OCI-LY7 (cell line): ENCODE measurements around the gene SMPD3. TPM values are rescaled to one million over a fixed set of nuclear protein-coding genes. Genes with fewer than 3 reads are reported as not detected.

Source experiments
- BruUV-seq: library from RNA; stranded (reverse); fragments of 400-500 nt; replicated peaks from 2 replicates; lab custom pipeline; 2021; lab: Mats Ljungman, UMichigan
- CTCF ChIA-PET: fragments of 300-600 bp; sonication (Branson Sonifier 250); formaldehyde crosslinking; loops from one replicate; lab custom pipeline; 2022; ENCODE audit warnings: antibody characterized with exemption; ENCODE audit not compliant: unreplicated experiment; lab: Charles Lee
- POLR2A ChIA-PET: fragments of 300-600 bp; sonication (Branson Sonifier 250); formaldehyde crosslinking; loops from one replicate; lab custom pipeline; 2022; ENCODE audit warnings: antibody characterized with exemption; lab: Charles Lee
- DNase-seq: peaks from one replicate; pipeline ENCODE4 v3.0.0-alpha.2; 2015; ENCODE audit warnings: low spot score
- H2AFZ ChIP-seq: fragments of 200-600 bp; sonication (generic), shearing (Covaris generic); 2 replicates; pipeline ENCODE4 v1.6.1; 2014; ENCODE audit warnings: mild to moderate bottlenecking, antibody characterized with exemption, low read length, moderate library complexity
- H3K27ac ChIP-seq: fragments of 200-600 bp; sonication (generic); 2 replicates; pipeline ENCODE4 v1.5.1; 2014; ENCODE audit warnings: mixed run types, low read depth, mild to moderate bottlenecking, moderate library complexity, low read length, inconsistent platforms; ENCODE audit not compliant: poor library complexity, severe bottlenecking
- H3K36me3 ChIP-seq: fragments of 200-600 bp; sonication (generic); 2 replicates; pipeline ENCODE4 v1.6.1; 2014; ENCODE audit warnings: mild to moderate bottlenecking, antibody characterized with exemption, low read length, moderate library complexity, mixed read lengths; ENCODE audit not compliant: insufficient read depth
- H3K4me1 ChIP-seq: fragments of 200-600 bp; sonication (generic); 2 replicates; pipeline ENCODE4 v1.5.1; 2014; ENCODE audit warnings: mild to moderate bottlenecking, low read length; ENCODE audit not compliant: insufficient read depth, poor library complexity, severe bottlenecking
- H3K4me2 ChIP-seq: fragments of 200-600 bp; sonication (generic); 2 replicates; pipeline ENCODE4 v1.6.1; 2014; ENCODE audit warnings: mild to moderate bottlenecking, low read length
- H3K4me3 ChIP-seq: fragments of 200-600 bp; sonication (generic); 2 replicates; pipeline ENCODE4 v1.5.1; 2014; ENCODE audit warnings: mild to moderate bottlenecking, low read depth, low read length; ENCODE audit not compliant: poor library complexity, severe bottlenecking
- H3K79me2 ChIP-seq: fragments of 200-600 bp; sonication (generic); 2 replicates; pipeline ENCODE4 v1.6.1; 2016; ENCODE audit warnings: low read depth, mild to moderate bottlenecking, low read length, moderate library complexity, mixed read lengths; ENCODE audit not compliant: insufficient read depth
- H3K9me2 ChIP-seq: fragments of 200-600 bp; sonication (generic); 2 replicates; pipeline ENCODE4 v1.6.1; 2016; ENCODE audit warnings: mild to moderate bottlenecking, low read length, mixed read lengths; ENCODE audit not compliant: insufficient read depth
- H3K9me3 ChIP-seq: fragments of 200-600 bp; sonication (generic); 2 replicates; pipeline ENCODE4 v1.6.1; 2014; ENCODE audit warnings: mild to moderate bottlenecking, mixed run types, low read length, mixed read lengths
- H4K20me1 ChIP-seq: fragments of 200-600 bp; sonication (generic); 2 replicates; pipeline ENCODE4 v1.6.1; 2014; ENCODE audit warnings: mild to moderate bottlenecking, antibody characterized with exemption, low read length, moderate library complexity, mixed read lengths; ENCODE audit not compliant: insufficient read depth
- CTCF ChIP-seq: fragments of 200-600 bp; sonication (generic); conservative IDR thresholded peaks from 2 replicates; pipeline ENCODE4 v1.5.1; 2014; ENCODE audit warnings: mild to moderate bottlenecking, antibody characterized with exemption, low read length, moderate library complexity, mixed read lengths
- EZH2phosphoT487 ChIP-seq: fragments of 200-600 bp; sonication (generic); IDR thresholded peaks from 2 replicates; pipeline ENCODE4 v1.6.1; 2018; ENCODE audit warnings: low read depth, borderline replicate concordance, mild to moderate bottlenecking, mixed run types, antibody characterized with exemption, low read length, moderate library complexity, mixed read lengths
- intact Hi-C: fragments of 100-400 bp; cut with micrococcal nuclease; formaldehyde crosslinking; loops from one replicate; pipeline ENCODE4 v1.10.0; 2022; ENCODE audit not compliant: unreplicated experiment
- total RNA-seq, 2 experiments: library from RNA; depleted of rRNA in 1 of 2; stranded (reverse); fragments of >200 nt in 1 of 2; shearing (Covaris generic) in 1 of 2; gene quantifications; 2 replicates each; pipeline ENCODE4 v1.2.3, GENCODE V29; 2014 to 2022

The SMPD3 gene
- total RNA-seq, 2 experiments from 2014 or later, result 0.16 to 0.51 TPM

GRCh38 chr16:68491576-68491950 lies 43.3 kb upstream of the SMPD3 start:
- no peak for DNase-seq
- ChIA-PET CTCF (interaction anchor here (0.6 to 1.2 kb wide), 2 partner anchors 22 to 642 kb away, joined by 3 to 4 read pairs; no protein-coding TSS in a partner anchor), POLR2A (no interaction called here)
- Histone ChIP-seq H2AFZ (peak overlapping the region; percentile 48; the same call in 1 of the 2 replicates), H3K36me3 (peaks cover 15% of the 10 kb centered on the region; the same call in 1 of the 2 replicates), H3K9me2 (no peaks in the 10 kb centered on the region), H3K27ac (peak overlapping the region; percentile 79), H3K4me2 (peak overlapping the region; percentile 89), H3K4me1 (peaks cover 70% of the 10 kb centered on the region), H3K4me3 (peak overlapping the region; percentile 61), H3K79me2 (no peaks in the 10 kb centered on the region), H4K20me1 (no peaks in the 10 kb centered on the region), H3K9me3 (no peaks in the 10 kb centered on the region; the same call in 1 of the 2 replicates)
- intact Hi-C loops, result loop anchor here (1.0 to 10.0 kb wide), 3 partner anchors 21 to 237 kb away; partner anchors contain the start of gene SMPD3
- no TSS peak for BruUV-seq
- TF ChIP-seq CTCF (no peak), EZH2phosphoT487 (no peak)

GRCh38 chr16:68490829-68491575 lies 42.7 kb upstream of the SMPD3 start:
- no peaks in the 10 kb centered on the region for H3K79me2 ChIP-seq
- POLR2A ChIA-PET, result interaction anchor here (1.8 to 2.3 kb wide), 3 partner anchors 11 to 21 kb away, joined by 5 to 12 read pairs (median 8); no protein-coding TSS in a partner anchor
- peak overlapping the region; percentile 61 for H3K4me3 ChIP-seq
- peak overlapping the region; percentile 79 for H3K27ac ChIP-seq
- peaks cover 15% of the 10 kb centered on the region; the same call in 1 of the 2 replicates for H3K36me3 ChIP-seq
- peak overlapping the region; percentile 48; the same call in 1 of the 2 replicates for H2AFZ ChIP-seq
- peak; percentile 85 for DNase-seq
- H3K4me1 ChIP-seq, result peaks cover 75% of the 10 kb centered on the region
- no peaks in the 10 kb centered on the region; the same call in 1 of the 2 replicates for H3K9me3 ChIP-seq
- H4K20me1 ChIP-seq, result no peaks in the 10 kb centered on the region
- CTCF ChIA-PET, result interaction anchor here (0.6 to 1.2 kb wide), 2 partner anchors 21 to 642 kb away, joined by 3 to 4 read pairs; no protein-coding TSS in a partner anchor
- BruUV-seq, result no TSS peak
- no peaks in the 10 kb centered on the region for H3K9me2 ChIP-seq
- intact Hi-C loops, result loop anchor here (1.0 to 10.0 kb wide), 3 partner anchors 21 to 236 kb away; partner anchors contain the start of gene SMPD3
- TF ChIP-seq EZH2phosphoT487, result no peak
- no peak for TF ChIP-seq CTCF
- H3K4me2 ChIP-seq, result peak overlapping the region; percentile 89
